ENCODE results near the gene C1RL. TPM values are rescaled to one million over a fixed set of nuclear protein-coding genes. Genes with fewer than 3 reads are reported as not detected.

C1RL gene
- total RNA-seq, 1 experiment from 2014 or later, result 49.8 TPM

- Mint-ChIP-seq H3K4me1 (ENCODE audit: insufficient read depth, unreplicated experiment) (peaks cover 14% of the 10 kb centered on the region), H3K9me3 (ENCODE audit: unreplicated experiment) (no peaks in the 10 kb centered on the region), H3K27me3 (ENCODE audit: insufficient read depth, unreplicated experiment) (no peaks in the 10 kb centered on the region), H3K4me3 (ENCODE audit: unreplicated experiment) (no peak overlapping the region), H3K27ac (ENCODE audit: low read depth, unreplicated experiment) (no peak overlapping the region), H3K36me3 (ENCODE audit: insufficient read depth, unreplicated experiment) (peaks cover 13% of the 10 kb centered on the region)
- ChIA-PET CTCF (interaction anchor here (0.7 to 2.9 kb wide), 10 partner anchors 13 to 372 kb away, joined by 3 to 8 read pairs (median 4); partner anchors contain the start of genes C1RL and C1S), POLR2A (interaction anchor here (1.5 kb wide), 1 partner anchor 18 kb away, joined by 4 read pairs; no protein-coding TSS in a partner anchor)
- intact Hi-C loops (cut with micrococcal nuclease), result no loop called here
- no peak for TF ChIP-seq CTCF (IDR thresholded peaks at IDR 0.05; ENCODE audit: unreplicated experiment)
- BruUV-seq (replicated peaks), result no TSS peak
- DNase-seq (ENCODE audit: unreplicated experiment), result no peak
Observed at GRCh38 chr12:7125632-7126227, 16.7 kb upstream of the C1RL start.

GRCh38 chr12:7123806-7124522 lies 14.9 kb upstream of the C1RL start:
- intact Hi-C loops (cut with micrococcal nuclease), result no loop called here
- peaks cover 7% of the 10 kb centered on the region for H3K36me3 Mint-ChIP-seq (ENCODE audit: insufficient read depth, unreplicated experiment)
- H3K9me3 Mint-ChIP-seq (ENCODE audit: unreplicated experiment), result no peaks in the 10 kb centered on the region
- no peak overlapping the region for H3K27ac Mint-ChIP-seq (ENCODE audit: low read depth, unreplicated experiment)
- ChIA-PET POLR2A (no interaction called here), CTCF (interaction anchor here (0.6 to 2.9 kb wide), 4 partner anchors 11 to 83 kb away, joined by 3 to 8 read pairs (median 4); partner anchors contain the start of gene C1RL)
- TF ChIP-seq CTCF (IDR thresholded peaks at IDR 0.05; ENCODE audit: unreplicated experiment), result no peak
- H3K4me1 Mint-ChIP-seq (ENCODE audit: insufficient read depth, unreplicated experiment), result peaks cover 8% of the 10 kb centered on the region
- no TSS peak for BruUV-seq (replicated peaks)
- DNase-seq (ENCODE audit: unreplicated experiment), result no peak
- no peak overlapping the region for H3K4me3 Mint-ChIP-seq (ENCODE audit: unreplicated experiment)
- H3K27me3 Mint-ChIP-seq (ENCODE audit: insufficient read depth, unreplicated experiment), result no peaks in the 10 kb centered on the region

GRCh38 chr12:7122811-7123769 lies 14.1 kb upstream of the C1RL start:
- H3K9me3 Mint-ChIP-seq (ENCODE audit: unreplicated experiment), result no peaks in the 10 kb centered on the region
- no peak for DNase-seq (ENCODE audit: unreplicated experiment)
- no TSS peak for BruUV-seq (replicated peaks)
- intact Hi-C loops (cut with micrococcal nuclease), result no loop called here
- TF ChIP-seq CTCF (IDR thresholded peaks at IDR 0.05; ENCODE audit: unreplicated experiment), result no peak
- H3K27me3 Mint-ChIP-seq (ENCODE audit: insufficient read depth, unreplicated experiment), result no peaks in the 10 kb centered on the region
- H3K4me3 Mint-ChIP-seq (ENCODE audit: unreplicated experiment), result no peak overlapping the region
- ChIA-PET POLR2A (no interaction called here), CTCF (interaction anchor here (0.5 to 1.6 kb wide), 8 partner anchors 9 to 560 kb away, joined by 3 to 7 read pairs (median 4); partner anchors contain the start of gene C1RL)
- no peak overlapping the region for H3K27ac Mint-ChIP-seq (ENCODE audit: low read depth, unreplicated experiment)
- peaks cover 6% of the 10 kb centered on the region for H3K4me1 Mint-ChIP-seq (ENCODE audit: insufficient read depth, unreplicated experiment)
- peaks cover 15% of the 10 kb centered on the region for H3K36me3 Mint-ChIP-seq (ENCODE audit: insufficient read depth, unreplicated experiment)

Measured in MCF 10A (cell line).